K562 (cell line): ENCODE measurements around the gene NR5A1. TPM values are rescaled to one million over a fixed set of nuclear protein-coding genes. Genes with fewer than 3 reads are reported as not detected.

Source experiments
- ESRRB ChIP-seq: fragments of 250-450 bp; sonication (Bioruptor Pico); IDR thresholded peaks from 2 replicates; pipeline ENCODE4 v1.5.0; 2020; ENCODE audit warnings: mild to moderate bottlenecking, moderate library complexity, borderline replicate concordance
- KLF13 ChIP-seq: fragments of 450-650 bp; IDR thresholded peaks from 2 replicates; pipeline ENCODE4 v1.6.1; 2016; ENCODE audit warnings: missing genetic modification characterization, low read depth, mild to moderate bottlenecking, missing compliant biosample characterization, moderate library complexity, borderline replicate concordance
- MCM3 ChIP-seq: fragments of 450-650 bp; IDR thresholded peaks from 2 replicates; pipeline ENCODE4 v1.6.1; 2016
- NCOR1 ChIP-seq: fragments of 450-650 bp; IDR thresholded peaks from 2 replicates; pipeline ENCODE4 v1.6.1; 2016; ENCODE audit warnings: mild to moderate bottlenecking, moderate library complexity
- NFATC3 ChIP-seq: fragments of 450-650 bp; IDR thresholded peaks from 2 replicates; pipeline ENCODE4 v1.6.1; 2017; ENCODE audit warnings: mild to moderate bottlenecking
- SNRNP70 ChIP-seq: fragments of 200-400 bp; formaldehyde crosslinking; optimal IDR thresholded peaks from 2 replicates; pipeline ENCODE3; 2017; ENCODE audit warnings: low read depth, low read length
- U2AF2 ChIP-seq: fragments of 200-400 bp; formaldehyde crosslinking; optimal IDR thresholded peaks from 2 replicates; pipeline ENCODE3; 2017; ENCODE audit warnings: low read depth, mild to moderate bottlenecking, low read length
- ZNF12 ChIP-seq: sonication (generic); formaldehyde crosslinking; IDR thresholded peaks from 2 replicates; pipeline ENCODE4 v1.4.0; 2020; ENCODE audit warnings: mild to moderate bottlenecking, missing genetic modification reagents
- polyA plus RNA-seq, 8 experiments: library from polyadenylated mRNA; depleted of rRNA in 4 of 8; stranded (reverse) in 5 of 8; unstranded in 3 of 8; fragments of >200 nt; fragmentation: Nextera tagmentation in 2 of 8; fragmentation: Illumina TruSeq in 1 of 8; extraction: Ambion mirVana in 2 of 8; extraction: Trizol in 1 of 8; gene quantifications; 2 replicates each; pipeline versions ENCODE4 v1.2.1 to v1.2.3, GENCODE V29; 2011 to 2014; ENCODE audit warnings: inconsistent platforms in 1 of 8, missing spikeins in 1 of 8
- total RNA-seq, 7 experiments: library from RNA; depleted of rRNA in 6 of 7; stranded (reverse); fragments of >200 nt in 6 of 7; fragmentation: Illumina TruSeq in 2 of 7; extraction: Trizol in 2 of 7; gene quantifications; 2 replicates each; pipeline versions ENCODE4 v1.2.1 to v1.2.3, GENCODE V29; 2011 to 2021; ENCODE audit warnings: low replicate concordance in 1 of 7
- TF ChIP-seq, protein P1 (sequence below): fragments of 450-650 bp; IDR thresholded peaks from 2 replicates; pipeline ENCODE4 v1.6.1; 2016; ENCODE audit warnings: low read depth, mild to moderate bottlenecking, moderate library complexity
- TF ChIP-seq, protein P2 (sequence below): fragments of 450-650 bp; IDR thresholded peaks from 2 replicates; pipeline ENCODE4 v1.7.1; 2018; ENCODE audit warnings: mild to moderate bottlenecking, low read depth; ENCODE audit not compliant: partially characterized antibody
- TF ChIP-seq, protein P3 (sequence below): fragments of 450-650 bp; IDR thresholded peaks from 2 replicates; pipeline ENCODE4 v1.6.1; 2018; ENCODE audit warnings: mild to moderate bottlenecking, low read depth; ENCODE audit not compliant: partially characterized antibody
- TF ChIP-seq, protein P4 (sequence below): fragments of 200-800 bp; sonication (Bioruptor generic); IDR thresholded peaks from 2 replicates; pipeline ENCODE4 v1.6.1; 2017; ENCODE audit warnings: missing genetic modification characterization, missing compliant biosample characterization
- TF ChIP-seq, protein P5 (sequence below): fragments of 450-650 bp; formaldehyde crosslinking; IDR thresholded peaks from 2 replicates; pipeline ENCODE4 v1.4.0; 2022; ENCODE audit warnings: missing genetic modification characterization
- TF ChIP-seq, protein P6 (sequence below): fragments of 450-650 bp; IDR thresholded peaks from 2 replicates; pipeline ENCODE4 v1.6.1; 2017; ENCODE audit warnings: antibody characterized with exemption

NR5A1 gene
- total and polyA plus RNA-seq, 9 of the 15 experiments (the other 6 are each of a cell fraction or from before 2014, with no cell fraction given): 0.11 to 0.32 (median 0.20) TPM; not detected in 6

DNA sequence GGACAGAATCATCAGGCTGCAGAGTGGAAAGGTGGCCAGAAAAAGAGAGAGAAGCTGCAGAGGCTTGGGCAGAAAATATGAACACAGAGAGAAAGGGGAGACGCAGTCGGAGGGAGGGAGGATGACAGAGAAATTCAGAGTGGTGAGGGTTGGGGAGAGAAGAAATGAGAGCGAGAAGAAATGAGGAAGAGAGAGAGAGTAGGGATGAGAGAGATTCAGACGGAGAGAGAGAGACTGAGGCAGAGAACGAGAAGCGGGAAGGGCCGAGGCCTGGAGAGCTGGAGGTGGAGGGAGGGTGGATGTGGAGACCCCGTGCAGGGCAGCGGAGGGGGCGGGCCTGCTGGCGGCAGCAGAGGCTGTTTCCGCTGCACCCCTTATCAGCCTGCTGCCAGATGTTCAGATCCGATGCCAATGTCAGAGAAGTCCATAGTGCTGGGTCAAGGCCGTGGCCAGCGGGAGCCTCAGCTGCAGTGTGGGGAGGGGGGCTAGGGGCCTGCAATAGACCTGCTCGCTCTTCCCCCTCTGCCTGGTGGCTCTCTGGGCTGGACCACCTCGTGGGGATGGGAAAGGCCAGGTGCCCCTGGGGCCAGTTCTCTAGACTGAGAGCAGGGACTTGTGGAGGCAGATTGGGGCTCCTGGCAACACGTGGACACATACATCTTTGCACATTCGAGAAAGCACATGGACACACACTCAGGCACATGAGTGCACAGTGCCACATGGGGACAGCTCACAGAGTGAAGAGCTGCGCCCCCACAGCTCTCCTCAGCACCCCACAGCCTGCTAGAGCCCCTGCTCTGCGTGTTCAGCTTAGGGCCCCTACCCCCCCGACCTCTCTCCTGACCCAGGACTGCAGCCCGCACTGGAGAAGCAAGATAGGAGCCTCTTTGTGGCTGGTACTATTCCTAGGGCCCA is 4.9 kb upstream of the NR5A1 start (continued):
- TF ChIP-seq, protein P1, sequence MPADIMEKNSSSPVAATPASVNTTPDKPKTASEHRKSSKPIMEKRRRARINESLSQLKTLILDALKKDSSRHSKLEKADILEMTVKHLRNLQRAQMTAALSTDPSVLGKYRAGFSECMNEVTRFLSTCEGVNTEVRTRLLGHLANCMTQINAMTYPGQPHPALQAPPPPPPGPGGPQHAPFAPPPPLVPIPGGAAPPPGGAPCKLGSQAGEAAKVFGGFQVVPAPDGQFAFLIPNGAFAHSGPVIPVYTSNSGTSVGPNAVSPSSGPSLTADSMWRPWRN: no peak
- TF ChIP-seq ZNF12 (CRISPR knock-in tag) (no peak), U2AF2 (no peak), MCM3 (no peak; the same call in 1 of the 2 replicates), SNRNP70 (no peak), KLF13 (no peak), ESRRB (CRISPR knock-in tag) (no peak), NCOR1 (peak; percentile 59), NFATC3 (no peak)
- TF ChIP-seq, protein P2, sequence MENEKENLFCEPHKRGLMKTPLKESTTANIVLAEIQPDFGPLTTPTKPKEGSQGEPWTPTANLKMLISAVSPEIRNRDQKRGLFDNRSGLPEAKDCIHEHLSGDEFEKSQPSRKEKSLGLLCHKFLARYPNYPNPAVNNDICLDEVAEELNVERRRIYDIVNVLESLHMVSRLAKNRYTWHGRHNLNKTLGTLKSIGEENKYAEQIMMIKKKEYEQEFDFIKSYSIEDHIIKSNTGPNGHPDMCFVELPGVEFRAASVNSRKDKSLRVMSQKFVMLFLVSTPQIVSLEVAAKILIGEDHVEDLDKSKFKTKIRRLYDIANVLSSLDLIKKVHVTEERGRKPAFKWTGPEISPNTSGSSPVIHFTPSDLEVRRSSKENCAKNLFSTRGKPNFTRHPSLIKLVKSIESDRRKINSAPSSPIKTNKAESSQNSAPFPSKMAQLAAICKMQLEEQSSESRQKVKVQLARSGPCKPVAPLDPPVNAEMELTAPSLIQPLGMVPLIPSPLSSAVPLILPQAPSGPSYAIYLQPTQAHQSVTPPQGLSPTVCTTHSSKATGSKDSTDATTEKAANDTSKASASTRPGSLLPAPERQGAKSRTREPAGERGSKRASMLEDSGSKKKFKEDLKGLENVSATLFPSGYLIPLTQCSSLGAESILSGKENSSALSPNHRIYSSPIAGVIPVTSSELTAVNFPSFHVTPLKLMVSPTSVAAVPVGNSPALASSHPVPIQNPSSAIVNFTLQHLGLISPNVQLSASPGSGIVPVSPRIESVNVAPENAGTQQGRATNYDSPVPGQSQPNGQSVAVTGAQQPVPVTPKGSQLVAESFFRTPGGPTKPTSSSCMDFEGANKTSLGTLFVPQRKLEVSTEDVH: no peak
- TF ChIP-seq, protein P3, sequence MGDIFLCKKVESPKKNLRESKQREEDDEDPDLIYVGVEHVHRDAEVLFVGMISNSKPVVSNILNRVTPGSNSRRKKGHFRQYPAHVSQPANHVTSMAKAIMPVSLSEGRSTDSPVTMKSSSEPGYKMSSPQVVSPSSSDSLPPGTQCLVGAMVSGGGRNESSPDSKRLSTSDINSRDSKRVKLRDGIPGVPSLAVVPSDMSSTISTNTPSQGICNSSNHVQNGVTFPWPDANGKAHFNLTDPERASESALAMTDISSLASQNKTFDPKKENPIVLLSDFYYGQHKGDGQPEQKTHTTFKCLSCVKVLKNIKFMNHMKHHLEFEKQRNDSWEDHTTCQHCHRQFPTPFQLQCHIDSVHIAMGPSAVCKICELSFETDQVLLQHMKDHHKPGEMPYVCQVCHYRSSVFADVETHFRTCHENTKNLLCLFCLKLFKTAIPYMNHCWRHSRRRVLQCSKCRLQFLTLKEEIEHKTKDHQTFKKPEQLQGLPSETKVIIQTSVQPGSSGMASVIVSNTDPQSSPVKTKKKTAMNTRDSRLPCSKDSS: no peak
- TF ChIP-seq, protein P4, sequence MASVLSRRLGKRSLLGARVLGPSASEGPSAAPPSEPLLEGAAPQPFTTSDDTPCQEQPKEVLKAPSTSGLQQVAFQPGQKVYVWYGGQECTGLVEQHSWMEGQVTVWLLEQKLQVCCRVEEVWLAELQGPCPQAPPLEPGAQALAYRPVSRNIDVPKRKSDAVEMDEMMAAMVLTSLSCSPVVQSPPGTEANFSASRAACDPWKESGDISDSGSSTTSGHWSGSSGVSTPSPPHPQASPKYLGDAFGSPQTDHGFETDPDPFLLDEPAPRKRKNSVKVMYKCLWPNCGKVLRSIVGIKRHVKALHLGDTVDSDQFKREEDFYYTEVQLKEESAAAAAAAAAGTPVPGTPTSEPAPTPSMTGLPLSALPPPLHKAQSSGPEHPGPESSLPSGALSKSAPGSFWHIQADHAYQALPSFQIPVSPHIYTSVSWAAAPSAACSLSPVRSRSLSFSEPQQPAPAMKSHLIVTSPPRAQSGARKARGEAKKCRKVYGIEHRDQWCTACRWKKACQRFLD: no peak
- TF ChIP-seq, protein P5, sequence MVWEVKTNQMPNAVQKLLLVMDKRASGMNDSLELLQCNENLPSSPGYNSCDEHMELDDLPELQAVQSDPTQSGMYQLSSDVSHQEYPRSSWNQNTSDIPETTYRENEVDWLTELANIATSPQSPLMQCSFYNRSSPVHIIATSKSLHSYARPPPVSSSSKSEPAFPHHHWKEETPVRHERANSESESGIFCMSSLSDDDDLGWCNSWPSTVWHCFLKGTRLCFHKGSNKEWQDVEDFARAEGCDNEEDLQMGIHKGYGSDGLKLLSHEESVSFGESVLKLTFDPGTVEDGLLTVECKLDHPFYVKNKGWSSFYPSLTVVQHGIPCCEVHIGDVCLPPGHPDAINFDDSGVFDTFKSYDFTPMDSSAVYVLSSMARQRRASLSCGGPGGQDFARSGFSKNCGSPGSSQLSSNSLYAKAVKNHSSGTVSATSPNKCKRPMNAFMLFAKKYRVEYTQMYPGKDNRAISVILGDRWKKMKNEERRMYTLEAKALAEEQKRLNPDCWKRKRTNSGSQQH (CRISPR knock-in tag): peak; percentile 44; the same call in 1 of the 2 replicates
- TF ChIP-seq, protein P6, sequence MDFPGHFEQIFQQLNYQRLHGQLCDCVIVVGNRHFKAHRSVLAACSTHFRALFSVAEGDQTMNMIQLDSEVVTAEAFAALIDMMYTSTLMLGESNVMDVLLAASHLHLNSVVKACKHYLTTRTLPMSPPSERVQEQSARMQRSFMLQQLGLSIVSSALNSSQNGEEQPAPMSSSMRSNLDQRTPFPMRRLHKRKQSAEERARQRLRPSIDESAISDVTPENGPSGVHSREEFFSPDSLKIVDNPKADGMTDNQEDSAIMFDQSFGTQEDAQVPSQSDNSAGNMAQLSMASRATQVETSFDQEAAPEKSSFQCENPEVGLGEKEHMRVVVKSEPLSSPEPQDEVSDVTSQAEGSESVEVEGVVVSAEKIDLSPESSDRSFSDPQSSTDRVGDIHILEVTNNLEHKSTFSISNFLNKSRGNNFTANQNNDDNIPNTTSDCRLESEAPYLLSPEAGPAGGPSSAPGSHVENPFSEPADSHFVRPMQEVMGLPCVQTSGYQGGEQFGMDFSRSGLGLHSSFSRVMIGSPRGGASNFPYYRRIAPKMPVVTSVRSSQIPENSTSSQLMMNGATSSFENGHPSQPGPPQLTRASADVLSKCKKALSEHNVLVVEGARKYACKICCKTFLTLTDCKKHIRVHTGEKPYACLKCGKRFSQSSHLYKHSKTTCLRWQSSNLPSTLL: no peak
